ENCODE results near the gene NECAB2.

- TF ChIP-seq CTCF (IDR thresholded peaks at IDR 0.05; ENCODE audit: insufficient read depth, low read length) (no peak), GABPA (IDR thresholded peaks at IDR 0.05; ENCODE audit: low read depth) (no peak), POLR2AphosphoS5 (IDR thresholded peaks at IDR 0.05; ENCODE audit: low read depth) (no peak)
These were observed 58.6 kb downstream of the NECAB2 start for GRCh38 chr16:84026606-84027005.
